NCI-H1048 (cell line): ENCODE data around the gene IQCH.
"Not testable (repeated sequence)": the region's sequence is repeated elsewhere in the genome, so short reads cannot be mapped to it uniquely, and the experiment has no call there.

Source experiments
- DNase-seq: peaks from one replicate; lab custom pipeline; 2025; lab: John Stamatoyannopoulos, UW

Gene IQCH

DNA sequence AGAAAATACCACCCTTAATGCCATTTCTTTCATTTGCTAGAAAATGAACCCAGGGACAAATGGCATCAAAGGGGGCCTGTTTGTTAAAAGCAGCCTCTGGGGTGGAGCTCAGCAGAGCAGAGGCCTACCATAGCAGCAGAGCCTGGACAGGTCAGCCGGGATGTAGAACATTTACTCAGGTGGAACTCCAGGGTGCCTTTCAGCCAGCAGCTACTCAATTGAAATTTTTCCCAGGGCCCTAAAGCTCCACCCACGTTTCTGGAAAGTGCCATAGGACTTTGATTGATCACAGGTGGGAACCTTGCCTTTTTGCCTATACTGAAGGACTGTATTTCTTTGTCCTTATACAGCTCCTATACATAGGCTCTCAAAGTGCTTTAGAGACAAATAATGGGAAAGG lies 191.9 kb downstream of the IQCH start:
- DNase-seq, result no peak

DNA sequence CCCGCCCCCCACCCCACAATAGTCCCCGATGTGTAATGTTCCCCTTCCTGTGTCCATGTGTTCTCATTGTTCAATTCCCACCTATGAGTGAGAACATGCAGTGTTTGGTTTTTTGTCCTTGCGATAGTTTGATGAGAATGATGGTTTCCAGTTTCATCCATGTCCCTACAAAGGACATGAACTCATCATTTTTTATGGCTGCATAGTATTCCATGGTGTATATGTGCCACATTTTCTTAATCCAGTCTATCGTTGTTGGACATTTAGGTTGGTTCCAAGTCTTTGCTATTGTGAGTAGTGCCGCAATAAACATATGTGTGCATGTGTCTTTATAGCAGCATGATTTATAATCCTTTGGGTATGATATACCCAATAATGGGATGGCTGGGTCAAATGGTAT lies 193.8 kb downstream of the IQCH start:
- not testable (repeated sequence) for DNase-seq

DNA sequence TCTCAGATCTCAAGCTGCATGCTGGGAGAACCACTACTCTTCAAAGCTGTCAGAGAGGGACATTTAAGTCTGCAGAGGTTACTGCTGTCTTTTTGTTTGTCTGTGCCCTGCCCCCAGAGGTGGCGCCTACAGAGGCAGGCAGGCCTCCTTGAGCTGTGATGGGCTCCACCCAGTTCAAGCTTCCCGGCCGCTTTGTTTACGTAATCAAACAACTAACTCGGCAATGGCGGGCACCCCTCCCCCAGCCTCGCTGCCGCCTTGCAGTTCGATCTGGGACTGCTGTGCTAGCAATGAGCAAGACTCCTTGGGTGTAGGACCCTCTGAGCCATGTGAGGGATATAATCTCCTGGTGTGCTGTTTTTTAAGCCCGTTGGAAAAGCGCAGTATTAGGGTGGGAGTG lies 199.1 kb downstream of the IQCH start:
- DNase-seq, result not testable (repeated sequence)

DNA sequence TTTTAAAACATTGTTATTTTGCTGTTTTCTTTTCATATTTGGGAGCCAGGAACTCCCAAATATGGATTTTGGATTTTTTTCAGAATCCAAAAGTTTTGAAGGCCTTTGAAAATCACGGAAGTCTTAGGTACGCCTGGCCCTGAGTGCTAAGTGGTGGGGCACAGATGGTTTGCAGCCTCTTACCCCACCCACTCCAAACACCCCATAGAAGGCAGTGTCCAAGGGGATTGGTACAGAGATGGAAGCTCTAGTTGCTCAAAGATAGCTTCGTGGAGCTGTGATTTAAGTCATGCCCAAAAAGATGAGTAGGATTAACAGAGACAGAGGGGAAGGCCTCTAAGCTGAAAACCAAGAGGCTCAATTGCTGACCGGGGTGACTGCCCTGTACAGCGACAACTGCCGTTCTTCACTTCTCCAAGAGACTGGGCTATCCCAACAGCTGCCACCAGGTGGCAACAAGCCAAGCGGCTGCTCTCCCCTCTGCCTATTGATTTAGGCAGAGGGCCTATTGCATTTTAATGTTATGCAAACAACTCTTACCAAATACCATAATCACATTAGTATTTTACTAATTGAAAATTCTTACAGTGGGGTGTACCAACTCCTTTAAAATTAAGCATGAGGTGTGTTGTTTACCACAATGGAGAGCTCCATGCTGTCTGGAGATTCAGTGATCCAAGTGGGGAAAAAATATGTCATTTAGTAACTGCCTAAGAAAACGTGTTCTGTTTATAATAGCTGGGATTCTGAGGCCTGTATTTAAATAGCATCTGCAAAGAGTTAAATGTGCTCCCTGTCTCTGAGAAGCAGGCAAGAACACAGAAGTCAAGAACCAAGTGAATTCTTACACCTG lies 202.3 kb downstream of the IQCH start:
- DNase-seq, result no peak

DNA sequence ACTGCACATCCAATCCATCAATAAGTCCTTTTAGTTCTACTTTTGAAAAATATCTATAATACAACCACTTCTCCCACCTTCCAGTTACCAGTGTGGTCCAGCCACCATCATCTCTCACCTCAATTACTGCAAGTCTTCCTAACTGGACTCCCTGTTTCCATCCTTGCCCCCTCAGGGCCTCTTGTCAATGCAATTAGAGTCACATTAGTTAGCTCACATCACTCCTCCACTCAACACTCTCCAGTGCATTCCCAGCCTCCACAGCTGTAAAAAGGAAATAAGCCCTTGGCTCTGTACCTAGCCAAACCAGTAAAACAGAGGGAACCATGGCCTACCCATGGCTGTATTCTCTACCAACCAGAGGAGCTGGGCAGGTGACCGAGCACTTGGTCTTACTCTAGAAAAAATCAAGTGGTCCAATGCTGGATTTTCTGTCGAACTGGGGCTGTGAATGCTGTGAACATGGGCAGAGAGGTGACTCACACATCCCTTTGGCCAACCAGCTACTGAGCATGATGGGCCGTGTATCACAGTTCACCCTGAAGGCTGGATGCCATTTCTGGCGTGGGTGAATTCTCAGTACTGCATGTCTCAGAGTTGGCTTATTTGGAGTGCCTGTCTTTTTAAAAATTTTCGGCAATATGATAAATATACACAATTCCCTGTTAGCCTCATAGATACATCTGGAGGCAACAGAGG lies 203.9 kb downstream of the IQCH start:
- no peak for DNase-seq

DNA sequence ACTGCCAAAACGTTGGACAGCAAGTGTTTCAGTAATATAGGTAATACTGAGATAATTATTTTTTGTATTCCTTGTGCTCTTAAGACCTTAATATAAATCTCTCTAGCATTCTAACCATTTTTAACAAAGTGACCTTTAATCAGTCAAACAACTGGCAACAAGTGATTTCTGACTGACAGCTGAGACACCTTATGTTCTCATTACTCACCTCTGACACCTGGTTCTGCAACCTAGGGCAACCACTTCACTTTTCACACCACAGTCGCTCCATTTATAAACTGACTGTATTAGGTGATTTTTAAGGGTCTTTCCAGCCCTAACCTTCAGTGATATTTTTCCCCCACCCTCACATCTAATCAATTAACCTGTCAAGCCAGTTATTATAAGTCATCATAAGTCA lies 205.9 kb downstream of the IQCH start:
- DNase-seq, result no peak

DNA sequence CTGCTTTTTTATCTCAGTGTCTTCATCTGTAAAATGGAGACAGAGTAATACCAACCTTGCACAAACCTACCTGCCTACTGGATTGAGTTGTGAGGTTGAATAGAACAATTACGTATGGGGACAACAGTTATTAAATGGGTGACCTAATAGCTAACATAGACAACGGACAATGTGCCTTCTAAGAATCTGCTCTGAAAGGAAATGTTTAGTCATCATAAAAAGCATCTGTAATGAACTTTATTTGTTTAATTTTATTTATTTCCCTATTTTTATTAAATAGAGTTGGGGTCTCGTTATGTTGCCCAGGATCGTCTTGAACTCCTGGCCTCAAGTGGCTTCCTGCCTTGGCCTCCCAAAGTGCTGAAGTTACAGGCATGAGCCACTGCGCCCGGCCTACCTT lies 207.1 kb downstream of the IQCH start:
- no peak for DNase-seq

DNA sequence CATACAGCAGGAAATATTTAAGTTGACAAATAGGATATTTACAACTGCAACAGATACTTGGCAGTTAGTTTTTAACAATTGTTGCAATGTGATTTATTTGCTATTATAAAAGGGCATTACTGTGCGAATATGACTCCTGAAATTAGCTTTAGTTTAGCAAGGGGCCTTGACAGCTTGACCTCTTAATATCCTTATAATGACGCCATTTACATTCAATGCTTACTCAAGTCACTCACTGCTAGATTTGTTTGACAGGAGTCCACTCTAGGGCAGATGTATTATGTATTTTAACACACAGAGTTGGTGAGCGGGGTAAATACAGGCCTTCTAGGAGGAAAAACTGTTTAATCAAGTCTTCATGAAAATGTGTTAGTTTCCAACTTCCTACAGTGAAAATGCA lies 208.3 kb downstream of the IQCH start:
- no peak for DNase-seq

DNA sequence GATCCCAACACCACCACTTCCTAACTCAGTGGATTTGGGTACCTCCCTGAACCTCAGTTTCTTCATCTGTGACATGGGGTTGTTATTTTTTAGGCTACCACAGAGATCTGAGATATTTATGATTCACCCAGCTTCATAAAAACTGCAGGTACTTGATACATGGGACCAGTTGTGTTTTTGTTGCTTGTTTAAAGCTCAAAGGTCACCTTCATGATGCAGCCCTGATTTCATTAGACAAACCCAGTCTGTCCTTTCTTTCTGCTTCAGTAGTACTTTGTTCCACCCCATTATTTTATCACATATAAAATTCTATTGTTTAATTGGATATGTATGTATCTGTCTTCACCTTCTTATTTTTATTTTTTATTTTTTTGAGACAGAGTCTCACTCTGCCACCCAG lies 208.9 kb downstream of the IQCH start:
- DNase-seq, result no peak

DNA sequence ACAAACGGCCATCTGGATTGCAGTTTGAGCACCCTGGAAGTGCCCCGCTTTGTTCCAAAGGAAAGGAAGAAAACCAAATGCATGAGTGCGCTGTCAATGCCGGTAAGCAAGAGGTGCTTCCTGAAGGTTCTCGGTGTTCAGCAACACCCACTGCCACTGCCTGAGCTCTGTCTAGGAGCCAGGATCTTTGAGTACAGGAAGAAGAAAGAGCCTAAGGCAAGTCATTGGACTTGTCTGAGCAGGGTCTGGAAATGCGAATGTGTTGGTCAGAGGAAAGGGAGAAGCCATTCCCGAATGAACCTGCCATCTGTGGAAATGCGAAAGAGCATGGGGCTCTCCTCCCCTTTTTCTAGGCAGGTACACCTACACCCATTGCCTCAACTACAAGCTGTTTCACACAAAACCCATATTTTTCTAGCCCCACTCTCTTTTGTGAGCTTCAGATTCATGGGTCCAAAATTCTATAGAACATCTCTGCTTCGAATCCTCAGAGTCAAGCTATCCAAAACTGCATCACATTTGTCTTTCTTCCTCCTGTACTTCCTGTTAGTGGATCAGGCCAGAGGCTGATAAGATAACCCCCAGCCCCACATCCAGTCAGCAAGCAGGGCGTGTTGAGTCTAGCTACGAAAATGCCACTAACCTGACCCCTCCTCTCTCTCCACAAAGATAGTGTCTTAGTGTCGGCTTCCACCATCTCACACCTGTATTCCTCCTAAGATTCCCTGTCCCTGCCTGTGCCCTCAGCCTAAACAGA lies 210.8 kb downstream of the IQCH start:
- DNase-seq, result no peak

DNA sequence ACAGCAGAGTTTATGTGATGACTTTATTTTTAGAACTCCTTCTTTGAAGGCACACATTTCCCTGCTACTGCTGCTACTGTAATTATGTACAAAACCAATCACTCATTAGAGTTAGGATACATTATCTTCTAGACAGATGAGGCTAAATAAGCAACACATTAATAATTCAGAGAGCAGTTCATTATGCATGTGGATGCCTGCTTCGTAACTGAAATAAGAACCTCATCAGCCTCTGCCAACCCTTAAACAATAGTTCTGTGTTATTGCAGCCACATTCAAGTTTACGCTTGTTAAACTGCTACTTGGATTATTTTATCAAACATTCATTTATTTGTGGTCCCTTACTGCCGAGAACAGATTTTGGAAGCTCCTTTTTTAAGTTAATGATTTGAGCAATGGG lies 213.8 kb downstream of the IQCH start:
- no peak for DNase-seq

DNA sequence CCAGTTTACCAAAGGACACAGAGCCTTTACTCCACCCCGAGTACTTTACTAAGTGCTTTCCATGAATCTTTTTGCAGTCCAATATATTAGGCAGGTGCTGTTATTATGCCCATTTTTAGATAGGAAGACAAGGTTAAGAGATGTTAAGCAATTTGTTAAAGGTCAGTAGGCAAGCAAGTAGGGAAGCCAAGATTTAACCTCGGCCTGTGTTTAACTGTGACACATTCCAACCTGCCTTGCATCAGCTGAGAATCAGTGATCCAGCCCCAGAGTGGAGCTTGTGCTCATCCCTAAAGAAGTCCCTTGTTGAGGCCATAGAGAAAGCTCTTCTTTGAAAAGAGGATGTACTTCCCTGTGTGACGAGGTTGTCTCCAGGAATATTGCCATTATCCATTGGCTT lies 215.1 kb downstream of the IQCH start:
- DNase-seq, result no peak

DNA sequence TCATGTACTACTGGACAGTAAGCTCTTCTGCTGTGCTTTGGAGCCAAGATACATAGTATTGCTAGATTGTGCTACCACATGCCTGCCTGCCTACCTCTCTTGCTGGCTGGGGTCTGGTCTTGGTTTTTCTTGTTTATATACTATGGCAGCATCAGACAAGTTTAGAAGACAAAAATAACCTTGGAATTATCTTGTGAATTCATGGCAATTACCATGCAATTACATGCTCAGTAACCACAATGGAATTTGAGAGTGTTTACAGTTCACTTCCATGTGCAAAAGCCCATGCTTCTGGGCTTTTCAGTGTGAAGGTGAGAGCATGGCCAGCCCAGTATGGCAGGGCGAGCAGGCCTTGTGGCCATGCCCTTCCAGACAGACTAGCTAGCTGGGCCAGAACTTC lies 218.4 kb downstream of the IQCH start:
- DNase-seq, result no peak

DNA sequence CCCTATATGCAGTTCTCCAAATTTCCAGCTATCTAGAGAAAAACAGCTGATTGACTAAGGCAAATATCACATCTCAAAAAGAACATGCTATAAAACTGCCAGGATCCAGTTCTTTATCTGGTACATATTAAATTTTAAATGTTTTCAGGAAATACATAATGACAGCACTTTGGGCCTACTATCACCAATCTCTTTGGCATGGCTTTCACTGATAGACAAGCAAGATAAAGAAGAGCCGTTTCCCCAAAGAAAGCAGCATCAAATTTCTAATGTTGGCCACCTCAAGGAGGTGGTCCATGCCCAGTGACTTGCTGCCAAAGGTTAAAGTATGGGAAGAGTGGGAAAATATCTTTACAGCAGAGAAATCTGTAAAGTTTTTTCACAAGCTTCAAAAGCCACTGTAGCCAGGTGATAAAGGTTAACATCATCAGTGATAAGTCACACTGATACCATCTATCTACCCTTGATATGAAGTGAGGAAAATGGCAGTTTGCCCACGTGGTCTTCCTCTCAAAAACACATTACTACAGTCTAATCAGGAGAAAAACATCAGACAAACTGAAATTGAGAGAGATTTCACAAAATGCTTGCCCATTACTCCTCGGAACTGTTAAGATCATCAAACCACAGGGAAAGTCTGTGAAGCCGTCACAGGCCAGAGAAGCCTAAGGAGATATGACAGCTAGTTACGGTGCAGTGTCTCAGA lies 220.0 kb downstream of the IQCH start:
- no peak for DNase-seq

DNA sequence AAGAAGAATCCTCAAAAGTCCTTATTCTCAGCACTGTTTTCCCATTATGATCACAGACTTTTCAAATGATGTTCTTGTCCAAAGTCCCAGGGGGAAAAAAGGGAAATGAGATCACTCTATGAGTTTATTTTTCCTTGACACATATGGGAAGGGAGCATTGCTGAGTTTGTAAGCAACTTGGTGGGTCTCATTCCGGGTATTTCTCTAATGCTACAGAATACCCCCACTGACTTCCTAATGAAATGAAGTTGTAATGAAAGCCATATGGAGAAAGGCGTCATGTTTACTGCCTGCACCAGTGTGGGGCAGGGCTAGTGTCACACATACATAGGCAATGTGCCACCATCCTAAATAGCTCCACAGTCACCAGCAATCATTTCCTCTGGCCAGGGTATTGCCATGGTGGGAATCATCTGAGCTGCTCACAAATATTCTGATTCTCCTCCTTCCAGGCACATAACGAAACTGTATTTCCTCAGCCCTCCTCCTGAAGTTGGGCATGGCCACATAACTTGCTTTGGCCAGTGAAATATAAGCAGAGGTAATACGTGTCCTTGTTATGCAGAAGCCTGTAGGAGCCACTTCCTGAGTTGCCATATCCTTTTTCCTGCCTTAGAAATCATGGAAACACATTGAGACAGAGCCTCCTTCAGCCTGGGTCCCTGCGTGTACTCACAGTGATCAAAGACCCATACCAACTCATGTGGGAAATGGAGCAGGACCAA lies 225.4 kb downstream of the IQCH start:
- no peak for DNase-seq

DNA sequence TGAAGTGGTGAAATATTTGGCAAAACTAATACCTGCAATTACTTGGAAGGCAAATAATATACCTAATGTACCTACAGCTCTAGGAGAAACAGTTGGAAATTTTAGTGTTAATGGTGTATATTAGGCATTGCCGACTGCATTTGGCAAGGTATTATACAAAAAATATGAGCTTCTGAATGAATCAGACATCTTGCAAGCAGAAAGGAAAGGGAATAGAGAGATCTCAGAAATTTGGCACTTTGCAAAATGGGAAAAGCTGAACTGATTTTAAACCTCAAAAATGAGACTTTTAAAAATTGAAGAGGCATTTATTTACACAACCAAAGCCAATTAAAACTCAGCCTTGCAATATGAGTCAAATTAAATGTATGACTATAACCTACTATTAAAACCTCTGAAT lies 226.2 kb downstream of the IQCH start:
- DNase-seq, result no peak

DNA sequence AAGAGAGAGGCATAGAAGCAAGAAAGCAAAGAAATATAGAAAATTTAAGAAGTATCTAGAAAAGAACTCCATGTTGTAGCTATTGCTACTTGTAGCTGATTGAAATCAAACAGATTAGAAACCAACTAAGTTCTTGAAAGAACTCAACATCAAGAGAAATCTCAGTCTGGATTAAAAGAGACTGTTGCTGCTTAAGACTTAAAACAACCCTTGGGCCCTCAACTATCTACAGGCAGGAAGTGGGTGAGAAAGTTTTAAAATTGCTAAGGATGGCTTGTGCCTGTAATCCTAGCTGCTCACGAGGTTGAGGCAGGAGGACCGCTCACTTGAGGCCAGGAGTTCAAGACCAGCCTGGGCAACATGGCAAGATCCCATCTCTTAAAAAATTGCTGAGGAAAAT lies 227.1 kb downstream of the IQCH start:
- DNase-seq, result no peak

DNA sequence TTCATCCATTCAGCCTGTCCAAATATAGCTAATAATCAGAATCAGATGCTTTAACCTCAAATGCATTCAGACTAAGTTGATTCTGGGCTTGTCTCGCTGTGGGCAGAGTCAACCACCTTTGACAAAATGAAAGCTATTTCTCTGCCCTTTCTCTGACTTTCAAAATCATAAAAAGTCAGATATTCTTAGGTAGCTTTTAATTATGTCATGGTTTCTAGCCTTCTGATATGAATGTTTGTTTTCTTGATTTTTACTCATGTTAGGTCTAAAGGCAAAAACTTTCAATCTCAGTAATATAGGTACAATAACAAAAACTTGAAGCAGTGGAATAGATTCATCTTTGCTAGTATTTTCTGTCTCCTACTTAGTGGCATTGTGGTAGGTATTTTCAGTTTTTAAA lies 241.0 kb downstream of the IQCH start:
- no peak for DNase-seq

DNA sequence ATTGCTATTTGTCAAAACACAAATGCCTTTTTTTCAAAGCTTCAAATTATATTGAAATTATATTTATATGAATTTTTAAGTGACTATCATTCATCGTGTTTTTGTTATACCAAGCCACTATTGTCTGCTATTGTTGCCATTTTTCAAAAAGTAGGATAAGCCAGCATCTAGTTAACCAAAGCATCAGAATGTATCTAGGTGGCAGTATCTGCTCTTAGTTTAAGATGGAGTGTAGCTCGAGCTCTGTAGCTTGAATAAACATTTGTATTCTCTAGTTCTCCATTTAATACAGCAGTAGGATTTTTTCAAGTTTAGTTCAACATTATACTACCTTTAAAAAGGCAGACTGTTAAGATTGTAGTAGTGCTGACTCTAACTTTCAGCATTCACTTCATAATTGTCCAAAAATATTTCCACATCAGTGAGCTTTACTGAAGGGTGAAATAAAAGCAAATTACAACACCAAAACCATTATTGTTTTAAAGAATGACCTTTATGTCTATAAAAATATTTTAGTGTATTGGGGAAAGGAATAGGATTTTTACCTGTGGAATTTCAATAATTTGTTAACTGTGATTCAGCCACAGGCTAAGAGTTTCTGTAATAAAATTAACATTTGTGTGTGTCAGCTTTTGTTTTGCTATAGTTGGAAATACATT lies 246.7 kb downstream of the IQCH start:
- no peak for DNase-seq

DNA sequence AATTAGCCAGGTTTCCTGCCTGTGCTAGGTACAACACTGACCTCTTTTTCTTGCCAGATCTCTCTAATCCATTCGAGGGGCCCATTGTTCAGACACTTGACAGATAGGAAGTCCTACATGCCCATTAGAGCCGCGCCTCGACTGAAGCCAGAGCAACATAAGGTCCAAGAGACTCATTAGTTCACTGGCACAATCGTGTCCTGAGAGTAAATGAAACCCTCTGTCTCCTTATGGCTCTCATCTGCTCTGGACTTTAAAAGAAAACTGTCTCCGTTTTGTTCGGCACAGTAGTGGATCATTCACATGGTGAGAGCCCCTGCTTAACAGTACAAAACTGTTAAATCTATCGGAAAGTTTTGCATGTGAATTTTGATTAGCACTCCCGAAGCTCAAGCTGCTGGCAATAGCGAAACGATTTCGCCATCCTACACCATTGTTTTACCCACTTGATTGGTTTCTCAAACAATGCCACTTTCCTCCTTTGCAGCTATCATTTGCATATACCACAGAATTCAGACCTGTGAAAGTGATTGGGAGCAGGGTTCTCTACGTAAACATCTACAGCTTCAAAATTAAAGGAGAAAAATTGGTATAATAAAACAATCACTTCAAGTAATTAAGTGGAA lies 247.4 kb downstream of the IQCH start:
- no peak for DNase-seq

DNA sequence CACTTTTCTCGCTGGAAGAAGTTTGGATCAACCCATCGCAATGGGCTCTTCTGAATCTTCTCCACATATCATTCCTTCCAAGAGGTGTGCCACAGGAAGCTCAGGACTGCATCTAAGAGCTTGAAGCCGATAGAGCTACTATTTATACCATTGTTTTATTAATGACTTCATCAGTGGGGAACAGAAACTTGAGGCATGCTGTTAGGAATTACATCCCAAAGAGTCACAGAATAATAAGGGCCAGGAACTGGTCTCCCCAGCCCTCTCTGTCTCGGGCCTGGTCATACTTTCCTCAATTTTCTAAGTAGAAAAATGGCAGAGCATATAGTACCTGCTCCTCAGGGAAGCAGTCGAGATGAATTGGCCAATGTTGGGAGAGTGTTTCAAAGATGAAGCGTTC lies 249.5 kb downstream of the IQCH start:
- no peak for DNase-seq
